NCI-H1436 (cell line): Measurements from ENCODE around the gene GJB5.
"Not testable (repeated sequence)": the region's sequence is repeated elsewhere in the genome, so short reads cannot be mapped to it uniquely, and the experiment has no call there.

Source experiments
- DNase-seq: peaks from one replicate; lab custom pipeline; 2025; lab: John Stamatoyannopoulos, UW

GJB5 gene

GRCh38 chr1:34745666-34746065, 9.2 kb upstream of the GJB5 start:
- no peak for DNase-seq

DNA sequence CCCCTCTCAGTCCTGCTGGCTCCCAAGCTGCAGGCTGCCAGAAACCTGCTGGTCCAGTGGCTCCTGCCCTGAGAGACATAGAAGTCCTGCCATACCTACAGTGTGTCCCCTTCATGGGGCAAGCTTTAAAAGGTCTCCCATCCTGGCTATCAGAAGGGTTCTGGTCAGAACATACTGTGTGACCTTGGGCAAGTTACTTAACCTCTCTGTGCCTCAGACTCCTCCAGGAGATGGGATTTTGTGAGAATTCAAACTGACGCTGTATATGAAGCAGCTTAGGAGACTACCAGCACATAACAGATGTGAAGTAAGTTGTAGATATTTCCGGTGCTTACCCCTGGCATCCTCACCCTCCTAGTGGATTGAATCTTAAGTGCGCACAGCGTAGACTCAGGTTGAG, 8.7 kb upstream of the GJB5 start:
- no peak for DNase-seq

DNA sequence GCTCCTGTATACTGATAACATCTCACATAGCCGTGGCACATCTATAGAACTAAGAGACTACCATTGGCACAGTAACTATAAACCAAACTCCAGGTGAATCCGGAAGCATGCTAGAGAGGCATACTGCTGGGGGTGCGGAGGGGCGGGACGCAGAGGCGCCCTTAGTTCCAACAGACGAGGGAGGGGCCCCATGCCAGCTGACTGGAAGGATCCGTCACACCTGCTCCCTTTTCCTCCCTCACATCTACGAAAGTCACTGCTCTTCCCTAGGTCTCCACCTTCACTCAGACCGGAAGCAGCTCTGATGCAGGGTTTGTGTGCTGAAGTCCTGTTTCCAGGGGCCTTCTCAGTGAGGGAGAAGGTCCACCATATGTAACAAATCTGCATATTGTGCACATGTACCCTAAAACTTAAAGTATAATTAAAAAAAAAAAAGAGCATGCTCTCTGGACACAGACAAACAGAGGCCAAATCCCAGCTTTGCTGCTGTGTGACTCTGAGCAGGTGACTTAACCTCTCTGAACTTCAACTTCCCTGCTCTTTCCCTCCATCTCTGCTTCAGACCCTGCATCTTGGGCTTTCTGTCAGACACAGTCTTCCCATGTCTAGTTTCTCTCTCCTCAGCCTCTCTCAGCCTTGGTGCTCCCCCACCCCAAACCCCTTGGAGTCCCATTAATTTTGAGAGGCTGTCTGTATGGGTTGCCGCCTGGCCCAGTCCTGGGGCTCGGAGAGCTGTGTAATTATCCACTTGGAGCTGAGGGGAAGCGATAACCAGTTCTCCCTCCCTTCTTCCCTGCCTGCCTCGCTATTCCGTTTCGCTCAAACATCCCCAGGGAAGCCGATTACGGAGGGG, 7.8 kb upstream of the GJB5 start:
- no peak for DNase-seq

GRCh38 chr1:34747638-34747941, 7.3 kb upstream of the GJB5 start:
- no peak for DNase-seq

DNA sequence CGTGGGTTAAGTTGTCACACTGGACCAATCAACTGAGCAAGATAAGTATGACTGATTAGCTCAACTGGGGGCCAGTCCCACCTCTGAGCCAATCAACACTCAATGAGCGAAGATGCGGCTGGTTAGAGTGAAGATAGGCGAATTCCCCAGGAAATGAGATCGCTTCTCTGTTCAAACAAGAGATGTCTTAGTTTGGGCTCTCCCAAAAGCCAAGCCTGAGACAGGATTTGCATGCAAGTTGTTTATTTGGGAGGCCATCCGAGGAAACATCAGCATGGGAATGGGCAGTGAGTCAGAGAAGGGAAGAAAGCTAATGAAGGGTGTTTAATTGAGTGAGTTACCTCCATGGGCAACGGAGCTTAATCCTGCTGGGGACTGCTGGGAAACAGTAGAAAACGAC, 4.9 kb upstream of the GJB5 start:
- no peak for DNase-seq

GRCh38 chr1:34750610-34751009, 4.2 kb upstream of the GJB5 start:
- DNase-seq, result no peak

GRCh38 chr1:34753163-34753562, 1.7 kb upstream of the GJB5 start:
- no peak for DNase-seq

GRCh38 chr1:34755961-34756360, 1.1 kb downstream of the GJB5 start:
- no peak for DNase-seq

DNA sequence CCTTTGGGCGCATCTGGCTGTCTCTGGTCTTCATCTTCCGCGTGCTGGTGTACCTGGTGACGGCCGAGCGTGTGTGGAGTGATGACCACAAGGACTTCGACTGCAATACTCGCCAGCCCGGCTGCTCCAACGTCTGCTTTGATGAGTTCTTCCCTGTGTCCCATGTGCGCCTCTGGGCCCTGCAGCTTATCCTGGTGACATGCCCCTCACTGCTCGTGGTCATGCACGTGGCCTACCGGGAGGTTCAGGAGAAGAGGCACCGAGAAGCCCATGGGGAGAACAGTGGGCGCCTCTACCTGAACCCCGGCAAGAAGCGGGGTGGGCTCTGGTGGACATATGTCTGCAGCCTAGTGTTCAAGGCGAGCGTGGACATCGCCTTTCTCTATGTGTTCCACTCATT, 2.5 kb downstream of the GJB5 start:
- DNase-seq, result no peak

- no peak for DNase-seq
Observed at GRCh38 chr1:34758751-34759150, 3.9 kb downstream of the GJB5 start.

DNA sequence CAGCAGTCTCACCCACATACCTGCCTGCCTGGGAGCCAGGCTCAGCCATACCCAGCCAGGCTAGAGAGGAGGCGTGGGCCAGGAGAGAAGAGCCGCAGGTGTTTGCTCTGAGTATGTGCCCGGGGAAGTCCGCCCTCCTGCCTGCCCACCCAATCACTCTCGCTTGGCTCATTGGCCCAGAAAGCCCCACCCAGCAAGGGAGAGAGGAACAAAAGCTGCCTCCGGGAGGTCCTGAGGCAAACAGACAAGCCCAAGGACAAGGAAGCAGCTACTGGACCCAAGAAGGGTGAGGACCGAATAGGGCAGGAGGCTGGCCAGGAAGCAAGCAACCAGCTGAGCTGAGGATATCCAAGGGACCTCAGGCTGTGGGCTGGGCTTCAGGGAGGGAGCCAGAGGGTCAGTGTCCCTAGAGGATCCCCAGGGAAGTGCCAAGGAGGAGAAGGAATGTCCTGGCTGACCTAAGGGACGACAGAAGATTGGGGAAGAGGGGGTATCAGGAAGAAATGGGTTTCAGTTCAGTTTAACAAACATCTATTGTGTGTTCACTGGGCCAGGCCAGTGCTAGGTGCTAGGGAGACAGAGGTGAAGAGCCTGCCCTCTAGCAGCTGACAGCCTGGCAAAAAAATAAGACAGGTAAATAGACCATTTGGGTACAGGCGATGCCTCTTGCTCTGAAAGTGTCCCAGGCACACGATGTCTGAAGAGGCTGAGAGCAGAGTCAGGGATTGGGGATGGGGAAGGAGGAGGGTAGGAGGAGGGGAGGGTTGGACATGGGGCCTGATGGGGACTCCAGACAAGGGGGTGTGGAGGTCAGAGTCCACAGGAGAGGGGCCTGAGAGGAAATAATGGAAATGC, 4.9 kb downstream of the GJB5 start, which contains the start of gene GJB4:
TSS of gene GJB4 (plus strand) at position 238 of the 855 bp plus-strand sequence. CDS start 1,515 bp downstream, outside the sequence.
- no peak for DNase-seq

DNA sequence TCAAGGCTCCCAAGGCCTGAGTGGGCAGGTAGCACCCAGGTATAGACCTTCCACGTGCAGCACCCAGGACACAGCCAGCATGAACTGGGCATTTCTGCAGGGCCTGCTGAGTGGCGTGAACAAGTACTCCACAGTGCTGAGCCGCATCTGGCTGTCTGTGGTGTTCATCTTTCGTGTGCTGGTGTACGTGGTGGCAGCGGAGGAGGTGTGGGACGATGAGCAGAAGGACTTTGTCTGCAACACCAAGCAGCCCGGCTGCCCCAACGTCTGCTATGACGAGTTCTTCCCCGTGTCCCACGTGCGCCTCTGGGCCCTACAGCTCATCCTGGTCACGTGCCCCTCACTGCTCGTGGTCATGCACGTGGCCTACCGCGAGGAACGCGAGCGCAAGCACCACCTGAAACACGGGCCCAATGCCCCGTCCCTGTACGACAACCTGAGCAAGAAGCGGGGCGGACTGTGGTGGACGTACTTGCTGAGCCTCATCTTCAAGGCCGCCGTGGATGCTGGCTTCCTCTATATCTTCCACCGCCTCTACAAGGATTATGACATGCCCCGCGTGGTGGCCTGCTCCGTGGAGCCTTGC, 6.4 kb downstream of the GJB5 start:
- DNase-seq, result no peak

DNA sequence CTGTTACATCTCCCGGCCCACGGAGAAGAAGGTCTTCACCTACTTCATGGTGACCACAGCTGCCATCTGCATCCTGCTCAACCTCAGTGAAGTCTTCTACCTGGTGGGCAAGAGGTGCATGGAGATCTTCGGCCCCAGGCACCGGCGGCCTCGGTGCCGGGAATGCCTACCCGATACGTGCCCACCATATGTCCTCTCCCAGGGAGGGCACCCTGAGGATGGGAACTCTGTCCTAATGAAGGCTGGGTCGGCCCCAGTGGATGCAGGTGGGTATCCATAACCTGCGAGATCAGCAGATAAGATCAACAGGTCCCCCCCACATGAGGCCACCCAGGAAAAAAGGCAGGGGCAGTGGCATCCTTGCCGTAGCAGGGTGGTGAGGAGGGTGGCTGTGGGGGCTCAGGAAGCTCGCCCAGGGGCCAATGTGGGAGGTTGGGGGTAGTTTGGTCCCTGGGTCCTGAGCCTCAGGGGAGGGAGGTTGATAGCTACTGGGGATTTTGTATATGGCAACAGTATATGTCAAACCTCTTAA, 7.0 kb downstream of the GJB5 start:
- DNase-seq, result no peak

DNA sequence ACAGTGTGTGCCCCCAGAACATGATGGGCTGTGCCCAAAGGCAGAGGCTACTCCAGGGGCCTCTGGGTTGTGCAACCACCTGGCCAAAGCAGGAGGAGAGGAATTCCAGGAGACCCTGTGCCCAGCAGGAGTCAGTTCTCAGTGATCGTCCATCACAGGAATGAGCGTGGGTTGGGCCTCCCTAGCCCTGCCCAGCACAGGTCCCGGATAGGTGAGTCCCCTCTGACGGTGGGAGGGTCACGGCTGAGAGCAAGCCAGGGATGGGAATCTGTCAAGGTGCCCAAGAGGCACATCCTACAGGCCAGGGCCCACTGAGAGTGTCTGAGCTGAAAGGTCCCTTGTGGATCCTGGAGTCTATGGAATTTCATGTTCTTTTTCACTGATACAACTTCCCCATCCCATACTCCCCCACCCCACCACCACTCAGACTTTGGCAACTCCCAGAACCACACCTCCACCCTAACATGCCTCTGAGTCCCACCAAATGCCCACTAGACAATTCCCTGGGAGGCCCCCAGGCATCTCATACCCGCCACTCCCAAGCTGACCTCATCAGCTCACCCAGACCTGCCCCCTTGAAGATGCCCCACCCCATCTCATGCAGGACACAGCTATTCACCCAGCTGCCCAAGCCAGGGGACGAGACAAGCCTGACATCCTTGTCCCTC, 7.8 kb downstream of the GJB5 start:
- DNase-seq, result no peak

GRCh38 chr1:34763142-34763781, 8.4 kb downstream of the GJB5 start:
- no peak for DNase-seq

DNA sequence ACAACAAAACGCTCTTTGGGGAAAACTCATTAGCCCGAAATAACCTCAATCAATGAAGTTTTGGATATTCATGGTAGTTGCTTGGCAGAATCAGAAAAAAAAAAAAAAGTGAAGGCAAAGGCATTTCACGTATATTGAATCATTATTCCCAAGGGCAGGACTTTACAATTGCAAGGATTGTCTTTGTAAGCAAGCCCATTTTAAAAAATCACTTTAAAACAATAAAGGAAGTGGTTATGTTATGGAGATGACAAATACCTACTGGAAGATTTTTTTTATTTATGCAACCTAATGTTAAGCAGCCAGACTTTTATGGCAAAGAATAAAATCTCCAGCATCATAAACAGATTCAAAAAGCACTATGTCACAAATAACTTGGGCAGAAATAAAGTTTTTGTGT, 14.0 kb downstream of the GJB5 start:
- DNase-seq, result no peak

DNA sequence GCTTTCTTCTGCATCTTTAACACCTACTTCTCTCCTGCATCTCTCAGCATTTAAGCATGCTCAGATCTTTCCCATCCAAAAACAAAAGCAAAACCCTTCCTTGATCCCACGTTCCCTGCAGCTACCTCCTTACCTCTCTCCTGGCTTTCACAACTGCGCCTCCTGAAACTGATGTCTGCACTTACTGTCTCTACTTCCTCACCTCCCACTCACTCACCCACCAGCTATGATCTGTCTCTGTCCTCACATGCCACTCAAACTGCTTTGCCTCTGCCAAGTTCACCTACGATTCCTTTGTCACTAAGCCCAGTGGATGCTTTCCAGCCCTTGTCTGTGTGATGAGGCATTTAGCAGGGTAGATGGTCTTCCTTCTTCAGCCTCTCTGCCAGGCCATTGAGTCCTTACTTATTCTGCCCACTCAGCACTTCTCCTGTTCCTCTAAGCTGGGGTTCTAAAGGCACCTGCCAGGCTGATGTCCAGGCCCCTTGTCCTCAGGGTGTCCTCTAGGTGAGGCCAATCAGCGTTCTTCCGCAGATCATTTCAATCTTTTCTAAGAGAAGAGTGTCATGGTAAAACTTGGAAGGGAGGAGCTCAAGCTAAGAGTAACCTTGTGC, 16.2 kb downstream of the GJB5 start:
- no peak for DNase-seq

GRCh38 chr1:34771573-34772371, 16.9 kb downstream of the GJB5 start:
- DNase-seq, result no peak

GRCh38 chr1:34773114-34773513, 18.3 kb downstream of the GJB5 start:
- not testable (repeated sequence) for DNase-seq

GRCh38 chr1:34774957-34775356, 20.1 kb downstream of the GJB5 start:
- DNase-seq, result no peak
